ENCODE results near the gene ZNF536.

ZNF536 gene

DNA sequence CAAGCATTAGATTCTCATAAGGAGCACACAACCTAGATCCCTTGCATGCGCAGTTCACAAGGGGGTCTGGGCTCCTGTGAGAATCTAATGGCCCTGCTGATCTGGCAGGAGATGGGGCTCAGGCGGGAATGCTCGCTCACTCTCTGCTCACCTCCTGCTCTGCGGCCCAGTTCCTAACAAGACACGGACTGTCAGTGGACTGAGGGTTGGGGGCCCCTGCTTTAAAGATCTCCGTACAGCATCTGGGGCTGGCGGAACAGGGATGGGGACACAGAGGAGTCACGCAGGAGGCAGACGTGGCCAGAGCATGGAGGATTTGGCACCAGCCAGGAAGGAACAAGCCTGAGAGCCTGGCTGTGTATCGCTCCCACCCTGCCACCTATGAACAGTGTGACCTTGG lies 37.3 kb upstream of the ZNF536 start:
- H3K36me3 ChIP-seq (ENCODE audit: control insufficient read depth, insufficient read depth, low read length), result no peaks in the 10 kb centered on the region

DNA sequence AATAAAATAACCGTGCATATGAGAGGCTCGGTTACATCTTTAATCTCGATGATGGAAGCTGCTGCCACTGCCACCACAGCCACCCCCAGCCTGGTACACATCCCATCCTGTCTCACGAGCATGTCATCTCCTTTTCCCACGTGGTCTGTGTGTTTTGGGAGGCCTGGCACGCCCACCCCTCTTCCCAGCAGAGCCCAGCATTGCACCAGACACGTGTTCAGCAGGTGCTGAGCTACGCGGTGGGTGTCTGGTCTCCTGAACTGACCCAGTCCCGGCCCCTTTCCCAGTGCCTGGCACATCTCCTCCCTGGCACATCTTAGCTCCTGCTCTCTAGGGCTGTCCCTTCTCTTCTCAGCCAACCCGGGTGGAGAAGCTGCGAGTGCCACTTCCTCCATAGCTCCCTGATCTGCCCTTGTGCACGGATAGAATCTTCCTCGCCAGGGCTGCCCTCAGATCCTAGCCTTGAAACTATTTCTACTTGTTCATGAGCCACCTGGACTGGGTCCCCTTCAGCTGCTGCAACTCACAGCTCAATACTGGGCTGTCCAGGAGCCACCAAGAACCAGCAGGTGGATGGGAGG lies 36.8 kb upstream of the ZNF536 start:
- H3K9ac ChIP-seq (ENCODE audit: low read depth, low read length), result no peak overlapping the region
- no peaks in the 10 kb centered on the region for H3K27me3 ChIP-seq (ENCODE audit: control insufficient read depth, insufficient read depth, low read length)
- H3K36me3 ChIP-seq (ENCODE audit: control insufficient read depth, insufficient read depth, low read length), result no peaks in the 10 kb centered on the region
- H3K9me3 ChIP-seq (ENCODE audit: control insufficient read depth, insufficient read depth, low read length), result no peaks in the 10 kb centered on the region
- no peaks in the 10 kb centered on the region for H3K4me1 ChIP-seq (ENCODE audit: control insufficient read depth, insufficient read depth, low read length)
- H3K4me3 ChIP-seq (ENCODE audit: low read depth, low read length), result no peak overlapping the region

More for the DNA sequence above, 37.3 kb upstream of the ZNF536 start:
- no peaks in the 10 kb centered on the region for H3K4me1 ChIP-seq (ENCODE audit: control insufficient read depth, insufficient read depth, low read length)
- no peak overlapping the region for H3K9ac ChIP-seq (ENCODE audit: low read depth, low read length)
- H3K27me3 ChIP-seq (ENCODE audit: control insufficient read depth, insufficient read depth, low read length), result no peaks in the 10 kb centered on the region
- H3K9me3 ChIP-seq (ENCODE audit: control insufficient read depth, insufficient read depth, low read length), result no peaks in the 10 kb centered on the region
- no peak overlapping the region for H3K4me3 ChIP-seq (ENCODE audit: low read depth, low read length)

DNA sequence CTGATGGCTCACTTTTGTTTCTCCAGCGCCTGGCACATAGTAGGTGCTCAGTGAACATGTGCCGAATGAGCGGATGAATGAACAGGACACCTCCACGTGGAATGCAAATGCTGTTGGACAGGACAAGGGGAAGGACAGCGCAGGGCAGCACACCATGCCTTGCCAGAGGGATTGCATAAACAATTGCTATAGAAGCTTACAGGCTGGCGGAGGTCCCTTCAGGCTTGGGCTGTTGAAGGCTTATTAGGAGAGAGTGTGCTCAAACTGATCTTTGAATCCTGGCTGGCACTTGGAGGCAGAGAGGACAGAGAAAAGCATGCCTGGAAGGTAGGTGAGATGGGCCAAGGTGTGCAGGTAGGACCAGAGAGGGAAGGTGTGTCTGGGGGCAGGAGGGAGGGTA lies 35.9 kb upstream of the ZNF536 start:
- no peak overlapping the region for H3K4me3 ChIP-seq (ENCODE audit: low read depth, low read length)
- H3K9ac ChIP-seq (ENCODE audit: low read depth, low read length), result no peak overlapping the region
- no peaks in the 10 kb centered on the region for H3K4me1 ChIP-seq (ENCODE audit: control insufficient read depth, insufficient read depth, low read length)
- H3K27me3 ChIP-seq (ENCODE audit: control insufficient read depth, insufficient read depth, low read length), result no peaks in the 10 kb centered on the region
- H3K9me3 ChIP-seq (ENCODE audit: control insufficient read depth, insufficient read depth, low read length), result no peaks in the 10 kb centered on the region
- no peaks in the 10 kb centered on the region for H3K36me3 ChIP-seq (ENCODE audit: control insufficient read depth, insufficient read depth, low read length)

DNA sequence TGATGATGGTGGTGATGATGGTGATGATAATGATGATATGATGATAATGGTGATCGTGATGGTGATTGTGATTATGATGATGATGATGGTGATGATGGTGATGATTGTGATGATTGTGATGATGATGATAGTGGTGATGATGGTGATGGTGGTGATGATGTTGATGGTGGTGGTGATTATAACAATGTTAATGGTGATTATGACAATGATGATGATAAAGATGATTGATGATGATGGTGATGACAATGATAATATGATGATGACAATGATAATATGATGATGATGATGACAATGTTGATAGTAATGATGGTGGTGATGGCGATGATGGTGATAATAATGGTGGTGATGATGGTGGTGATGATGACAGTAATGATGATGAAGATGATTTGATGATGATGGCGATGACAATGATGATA lies 34.1 kb upstream of the ZNF536 start:
- H3K9ac ChIP-seq (ENCODE audit: low read depth, low read length), result no peak overlapping the region
- H3K4me3 ChIP-seq (ENCODE audit: low read depth, low read length), result no peak overlapping the region
- no peaks in the 10 kb centered on the region for H3K9me3 ChIP-seq (ENCODE audit: control insufficient read depth, insufficient read depth, low read length)
- no peaks in the 10 kb centered on the region for H3K36me3 ChIP-seq (ENCODE audit: control insufficient read depth, insufficient read depth, low read length)
- no peaks in the 10 kb centered on the region for H3K4me1 ChIP-seq (ENCODE audit: control insufficient read depth, insufficient read depth, low read length)
- H3K27me3 ChIP-seq (ENCODE audit: control insufficient read depth, insufficient read depth, low read length), result no peaks in the 10 kb centered on the region

DNA sequence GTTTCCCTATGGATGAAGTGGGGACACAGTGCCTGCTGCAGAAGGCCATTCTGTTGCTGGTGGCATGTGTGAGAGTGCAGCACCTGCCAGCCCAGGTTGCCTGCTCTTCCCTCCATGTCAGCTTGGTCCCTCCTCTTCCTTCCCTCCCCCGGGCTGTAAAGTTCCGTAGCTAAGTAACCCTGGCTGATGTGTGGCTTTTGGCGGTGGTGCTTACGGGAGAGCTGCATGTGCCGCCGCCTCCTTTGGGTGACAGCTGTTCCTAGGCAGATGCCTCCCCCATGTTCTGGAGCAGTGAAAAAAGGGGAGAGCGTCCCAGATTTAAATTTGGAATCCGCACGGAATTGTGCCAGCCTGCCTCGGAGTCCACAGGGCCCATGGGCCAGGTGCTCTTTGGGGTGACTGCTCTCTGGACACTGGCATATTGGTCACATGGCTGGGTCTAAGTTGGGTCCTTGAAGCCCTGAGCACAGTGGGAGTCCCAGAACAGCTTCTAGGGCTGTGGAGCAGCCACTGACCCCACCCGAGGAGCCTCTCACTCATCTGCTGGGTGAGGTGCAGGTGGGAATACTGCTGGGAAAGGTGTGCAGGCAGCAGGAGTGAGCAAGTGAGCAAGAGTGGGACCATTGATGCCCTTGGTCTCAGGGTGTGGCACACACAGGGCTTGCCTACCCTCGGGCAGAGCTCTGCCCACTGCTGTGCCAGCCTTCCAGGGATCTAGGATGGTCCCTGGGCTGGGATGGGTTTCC lies 33.1 kb upstream of the ZNF536 start:
- Histone ChIP-seq H3K4me3 (ENCODE audit: low read depth, low read length) (no peak overlapping the region), H3K4me1 (ENCODE audit: control insufficient read depth, insufficient read depth, low read length) (no peaks in the 10 kb centered on the region), H3K9me3 (ENCODE audit: control insufficient read depth, insufficient read depth, low read length) (no peaks in the 10 kb centered on the region), H3K36me3 (ENCODE audit: control insufficient read depth, insufficient read depth, low read length) (no peaks in the 10 kb centered on the region), H3K9ac (ENCODE audit: low read depth, low read length) (no peak overlapping the region), H3K27me3 (ENCODE audit: control insufficient read depth, insufficient read depth, low read length) (no peaks in the 10 kb centered on the region)

DNA sequence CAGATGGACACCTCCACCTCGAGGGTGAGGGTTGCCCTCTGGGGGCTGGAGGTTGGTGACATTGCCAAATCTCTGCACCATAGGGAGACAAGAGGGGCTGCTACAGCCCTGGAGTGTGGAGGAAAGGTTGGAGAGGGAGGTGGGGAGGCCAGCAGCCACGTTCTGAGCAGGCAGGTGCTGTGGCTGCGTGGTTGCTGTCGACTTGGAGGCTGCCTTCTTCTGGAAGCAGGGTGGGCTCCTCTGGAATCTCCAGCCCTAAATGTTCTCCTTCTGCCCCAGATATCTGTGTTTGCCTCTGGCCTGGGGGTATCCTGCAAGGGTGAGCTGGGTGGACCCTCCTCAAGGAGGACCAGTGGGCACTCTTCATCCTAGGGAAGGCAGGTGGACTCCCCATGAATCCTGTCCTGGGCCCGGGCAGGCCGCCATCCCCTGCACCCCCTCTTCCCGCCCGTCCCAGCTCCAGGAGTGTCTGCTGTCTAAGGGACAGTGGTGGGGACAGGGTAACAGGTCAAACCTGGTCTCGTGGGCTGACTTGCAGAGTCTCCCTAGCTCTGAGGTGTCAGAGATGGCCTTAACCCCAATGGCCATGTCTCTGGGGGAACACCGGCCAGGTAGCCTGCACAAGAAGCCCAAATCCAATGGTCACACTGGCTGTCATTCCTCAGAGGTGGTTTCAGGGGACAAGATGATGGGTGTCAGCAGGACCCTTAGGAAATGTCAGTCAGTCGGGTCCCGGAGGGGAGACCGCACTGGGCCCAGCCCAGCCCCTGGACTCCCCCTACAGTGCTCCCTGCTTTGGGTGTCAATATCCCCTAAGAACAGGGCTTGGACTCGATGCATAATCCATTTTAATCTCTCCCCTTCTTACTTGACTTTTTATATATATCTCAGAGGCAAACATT lies 32.3 kb upstream of the ZNF536 start:
- no peaks in the 10 kb centered on the region for H3K4me1 ChIP-seq (ENCODE audit: control insufficient read depth, insufficient read depth, low read length)
- H3K27me3 ChIP-seq (ENCODE audit: control insufficient read depth, insufficient read depth, low read length), result no peaks in the 10 kb centered on the region
- no peak overlapping the region for H3K4me3 ChIP-seq (ENCODE audit: low read depth, low read length)
- H3K36me3 ChIP-seq (ENCODE audit: control insufficient read depth, insufficient read depth, low read length), result no peaks in the 10 kb centered on the region
- no peak overlapping the region for H3K9ac ChIP-seq (ENCODE audit: low read depth, low read length)
- no peaks in the 10 kb centered on the region for H3K9me3 ChIP-seq (ENCODE audit: control insufficient read depth, insufficient read depth, low read length)

DNA sequence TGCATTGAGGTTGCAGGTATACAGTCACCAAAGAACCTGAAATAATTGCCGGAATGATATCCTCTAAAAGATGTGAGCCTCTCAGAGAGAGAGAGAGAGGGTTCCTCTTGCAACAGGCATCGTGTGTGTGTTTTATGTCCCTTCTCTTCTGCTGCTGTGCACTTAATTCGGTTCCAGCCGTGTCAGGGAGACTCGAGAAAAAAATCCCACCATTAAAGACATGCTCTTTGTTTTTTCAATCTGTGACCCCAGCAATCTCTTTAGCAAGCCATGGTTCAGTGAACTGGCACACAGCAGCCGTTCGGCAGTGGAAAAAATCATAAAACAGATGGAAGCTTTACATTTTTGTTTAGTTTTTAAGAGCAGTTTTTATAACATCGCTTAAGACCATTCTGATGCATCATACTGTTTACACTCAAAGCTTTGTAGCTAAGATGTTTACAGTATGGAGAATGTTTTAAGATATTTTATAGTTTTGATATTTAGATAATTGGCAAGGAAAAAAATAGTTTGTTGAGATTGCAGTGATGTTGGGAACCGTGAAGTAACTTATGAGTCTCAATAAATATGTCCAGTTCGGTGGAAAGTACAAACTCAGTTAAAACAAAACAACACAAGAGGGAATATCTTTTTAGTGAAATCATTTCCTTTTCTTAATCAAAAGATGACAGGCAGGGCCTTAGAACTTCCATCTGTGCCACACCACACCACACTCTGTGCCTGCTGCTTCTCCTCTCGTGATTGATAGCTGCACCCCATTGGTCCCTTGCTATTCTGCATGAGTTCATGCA lies 31.2 kb upstream of the ZNF536 start:
- Histone ChIP-seq H3K9me3 (ENCODE audit: control insufficient read depth, insufficient read depth, low read length) (no peaks in the 10 kb centered on the region), H3K4me1 (ENCODE audit: control insufficient read depth, insufficient read depth, low read length) (no peaks in the 10 kb centered on the region), H3K27me3 (ENCODE audit: control insufficient read depth, insufficient read depth, low read length) (no peaks in the 10 kb centered on the region), H3K9ac (ENCODE audit: low read depth, low read length) (no peak overlapping the region), H3K4me3 (ENCODE audit: low read depth, low read length) (no peak overlapping the region), H3K36me3 (ENCODE audit: control insufficient read depth, insufficient read depth, low read length) (no peaks in the 10 kb centered on the region)

DNA sequence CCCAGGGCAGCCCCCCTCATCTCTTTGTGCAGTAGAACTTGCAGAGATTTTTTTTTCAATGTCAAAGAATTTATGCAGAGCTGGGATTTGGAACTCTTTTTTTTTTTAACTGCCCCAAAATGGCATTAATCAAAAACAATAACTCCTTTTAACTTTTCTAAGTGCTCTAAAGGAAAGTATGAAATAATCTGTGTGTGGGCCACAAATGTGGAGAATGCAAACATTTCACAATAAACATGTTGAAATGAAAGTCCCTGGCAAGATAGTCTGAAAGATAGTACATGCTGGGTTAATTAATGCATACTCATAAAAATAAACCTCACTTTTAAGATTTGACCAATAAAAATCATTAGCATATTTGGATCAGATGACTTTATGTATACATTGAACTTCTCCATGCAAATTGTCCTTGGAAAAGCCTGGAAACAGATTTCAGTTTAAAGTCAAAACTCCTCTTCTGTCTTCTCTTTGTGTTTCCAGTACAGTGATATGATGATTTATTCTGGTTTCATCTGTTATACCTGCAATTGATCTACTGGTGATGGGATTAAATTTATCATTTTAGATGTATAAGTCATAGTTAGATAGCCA lies 30.5 kb upstream of the ZNF536 start:
- H3K4me3 ChIP-seq (ENCODE audit: low read depth, low read length), result no peak overlapping the region
- no peaks in the 10 kb centered on the region for H3K4me1 ChIP-seq (ENCODE audit: control insufficient read depth, insufficient read depth, low read length)
- H3K36me3 ChIP-seq (ENCODE audit: control insufficient read depth, insufficient read depth, low read length), result no peaks in the 10 kb centered on the region
- no peaks in the 10 kb centered on the region for H3K27me3 ChIP-seq (ENCODE audit: control insufficient read depth, insufficient read depth, low read length)
- no peak overlapping the region for H3K9ac ChIP-seq (ENCODE audit: low read depth, low read length)
- no peaks in the 10 kb centered on the region for H3K9me3 ChIP-seq (ENCODE audit: control insufficient read depth, insufficient read depth, low read length)

DNA sequence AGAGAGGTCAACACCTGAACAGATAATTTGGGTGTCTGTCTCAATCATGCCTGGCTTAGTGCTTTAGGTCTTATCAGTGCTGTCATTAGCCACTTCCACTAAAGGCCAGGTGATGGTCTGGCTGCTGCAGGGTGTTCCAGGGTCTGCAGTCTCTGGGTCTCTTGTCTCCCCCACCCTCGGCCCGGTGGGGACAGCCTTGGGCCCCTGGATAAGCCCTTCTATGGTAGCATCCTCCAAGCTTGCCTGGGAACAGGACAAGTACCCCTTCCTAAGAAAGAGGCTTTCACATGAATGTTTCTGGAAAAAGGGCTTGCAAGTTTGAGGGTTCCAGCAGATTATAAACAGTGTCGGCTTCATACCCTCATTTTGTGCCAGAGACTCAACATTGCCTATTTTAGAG lies 29.3 kb upstream of the ZNF536 start:
- no peaks in the 10 kb centered on the region for H3K36me3 ChIP-seq (ENCODE audit: control insufficient read depth, insufficient read depth, low read length)
- no peak overlapping the region for H3K4me3 ChIP-seq (ENCODE audit: low read depth, low read length)
- H3K9ac ChIP-seq (ENCODE audit: low read depth, low read length), result no peak overlapping the region
- H3K4me1 ChIP-seq (ENCODE audit: control insufficient read depth, insufficient read depth, low read length), result no peaks in the 10 kb centered on the region
- H3K27me3 ChIP-seq (ENCODE audit: control insufficient read depth, insufficient read depth, low read length), result no peaks in the 10 kb centered on the region
- H3K9me3 ChIP-seq (ENCODE audit: control insufficient read depth, insufficient read depth, low read length), result no peaks in the 10 kb centered on the region

DNA sequence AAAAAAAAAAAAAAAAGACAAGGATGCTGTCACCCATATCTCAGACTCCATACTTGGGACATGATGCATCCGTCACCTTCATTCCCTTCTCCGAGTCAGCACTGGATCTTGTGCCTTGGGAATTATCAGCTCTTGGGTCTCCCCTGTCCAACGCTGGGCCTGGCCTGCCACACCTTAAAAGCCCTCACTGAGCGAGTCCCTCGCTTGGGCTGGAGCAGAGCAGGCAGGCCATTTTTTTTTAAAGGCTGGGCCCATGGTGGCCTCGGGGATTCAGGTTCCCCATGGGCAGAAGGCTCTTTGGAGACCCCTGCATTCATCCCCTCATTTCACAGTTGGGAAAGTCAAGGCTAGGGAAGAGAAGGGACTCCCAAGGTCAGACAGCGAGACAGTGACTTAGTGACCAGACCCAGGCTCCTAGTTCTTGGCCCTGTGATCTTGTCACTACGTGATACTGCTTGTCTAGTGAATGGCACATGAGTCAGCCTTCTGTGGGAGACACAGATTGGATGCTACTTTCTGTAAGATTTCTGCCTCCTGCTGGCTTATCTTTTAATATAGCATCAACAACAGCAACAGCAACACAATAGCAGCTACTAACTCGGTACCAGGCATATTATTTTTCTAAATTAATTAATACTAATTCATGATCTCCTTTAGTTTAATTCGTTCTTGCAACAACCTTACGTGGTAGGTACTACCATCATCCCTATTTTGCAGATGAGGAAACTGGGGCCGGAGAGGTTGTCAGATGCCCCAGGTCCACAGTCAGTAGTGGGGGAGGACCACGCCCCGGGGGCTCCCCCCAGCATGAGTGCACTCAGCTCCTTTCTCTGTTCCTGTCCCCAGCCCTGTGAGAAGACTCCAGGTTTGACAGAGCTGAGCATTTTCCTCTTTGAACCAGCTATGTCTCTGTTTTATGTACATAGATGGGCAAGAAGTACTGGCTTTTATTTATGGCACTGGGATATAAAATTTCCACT lies 27.4 kb upstream of the ZNF536 start:
- H3K9me3 ChIP-seq (ENCODE audit: control insufficient read depth, insufficient read depth, low read length), result no peaks in the 10 kb centered on the region
- H3K9ac ChIP-seq (ENCODE audit: low read depth, low read length), result no peak overlapping the region
- peaks cover 3% of the 10 kb centered on the region for H3K4me1 ChIP-seq (ENCODE audit: control insufficient read depth, insufficient read depth, low read length)
- no peaks in the 10 kb centered on the region for H3K27me3 ChIP-seq (ENCODE audit: control insufficient read depth, insufficient read depth, low read length)
- H3K36me3 ChIP-seq (ENCODE audit: control insufficient read depth, insufficient read depth, low read length), result no peaks in the 10 kb centered on the region
- H3K4me3 ChIP-seq (ENCODE audit: low read depth, low read length), result no peak overlapping the region

All from iPS-15b (cell line).